ENCODE measurements around the gene RCE1. TPM values are rescaled to one million over a fixed set of nuclear protein-coding genes. Genes with fewer than 3 reads are reported as not detected.
"Not testable (repeated sequence)": the region's sequence is repeated elsewhere in the genome, so short reads cannot be mapped to it uniquely, and the experiment has no call there.

Gene RCE1
- total RNA-seq (2014; rRNA removed; shearing (Covaris generic)) = 36.3 and 41.9 TPM in 2 replicates
- polyA plus RNA-seq (2015; cell fraction: cytosol; rRNA removed) = 20.2 and 26.2 TPM in 2 replicates
- 22.3 and 33.4 TPM in 2 replicates for polyA plus RNA-seq (2015; cell fraction: nucleus; rRNA removed)

- DNase-seq (ENCODE audit: low read depth) = peak; percentile 80
Measured at GRCh38 chr11:66842896-66843775, at the start of gene RCE1. RCE1 (plus strand) TSS chr11:66843441; CDS start chr11:66843456, 15 bp downstream.

- not testable (repeated sequence) for DNase-seq (ENCODE audit: low read depth)
Measured at GRCh38 chr11:66799815-66800214, 43.4 kb upstream of the RCE1 start.

- no peak for DNase-seq (ENCODE audit: low read depth)
Measured at GRCh38 chr11:66800720-66801428, 42.4 kb upstream of the RCE1 start.

GRCh38 chr11:66809592-66809991 lies 33.6 kb upstream of the RCE1 start:
- DNase-seq (ENCODE audit: low read depth) = no peak

- DNase-seq (ENCODE audit: low read depth) = no peak
Measured at GRCh38 chr11:66810576-66811185, 32.6 kb upstream of the RCE1 start.

GRCh38 chr11:66814678-66815077 lies 28.6 kb upstream of the RCE1 start:
- DNase-seq (ENCODE audit: low read depth) = no peak

GRCh38 chr11:66815646-66816045 lies 27.6 kb upstream of the RCE1 start:
- peak; percentile 57 for DNase-seq (ENCODE audit: low read depth)

- DNase-seq (ENCODE audit: low read depth) = no peak
Measured at GRCh38 chr11:66818231-66818955, 24.8 kb upstream of the RCE1 start.

- no peak for DNase-seq (ENCODE audit: low read depth)
Measured at GRCh38 chr11:66820381-66820780, 22.9 kb upstream of the RCE1 start.

GRCh38 chr11:66820901-66821300 lies 22.3 kb upstream of the RCE1 start:
- DNase-seq (ENCODE audit: low read depth) = no peak

- no peak for DNase-seq (ENCODE audit: low read depth)
Measured at GRCh38 chr11:66823700-66824099, 19.5 kb upstream of the RCE1 start.

GRCh38 chr11:66824573-66824972 lies 18.7 kb upstream of the RCE1 start:
- not testable (repeated sequence) for DNase-seq (ENCODE audit: low read depth)

- no peak for DNase-seq (ENCODE audit: low read depth)
Measured at GRCh38 chr11:66834539-66834845, 8.7 kb upstream of the RCE1 start.

- DNase-seq (ENCODE audit: low read depth) = no peak
Measured at GRCh38 chr11:66834943-66835342, 8.3 kb upstream of the RCE1 start.

- DNase-seq (ENCODE audit: low read depth) = no peak
Measured at GRCh38 chr11:66835768-66836405, 7.4 kb upstream of the RCE1 start.

GRCh38 chr11:66840317-66841091 lies 2.7 kb upstream of the RCE1 start:
- DNase-seq (ENCODE audit: low read depth) = no peak

- DNase-seq (ENCODE audit: low read depth) = no peak
Measured at GRCh38 chr11:66841861-66842260, 1.4 kb upstream of the RCE1 start.

GRCh38 chr11:66842501-66842895 lies 743 bp upstream of the RCE1 start:
- DNase-seq (ENCODE audit: low read depth) = no peak

GRCh38 chr11:66843776-66844495 lies 695 bp downstream of the RCE1 start:
- no peak for DNase-seq (ENCODE audit: low read depth)

Measured in HT1080 (cell line).